ENCODE results near the gene SHISA4.

GRCh38 chr1:201904579-201904978 lies 15.9 kb downstream of the SHISA4 start:
- TF ChIP-seq EZH2phosphoT487 (IDR thresholded peaks at IDR 0.05; ENCODE audit: insufficient read depth, low read depth) = no peak
- no peak for TF ChIP-seq EZH2 (IDR thresholded peaks at IDR 0.05; ENCODE audit: insufficient read depth, poor library complexity, severe bottlenecking)
